ENCODE data around the gene SOCS2. TPM values are rescaled to one million over a fixed set of nuclear protein-coding genes. Genes with fewer than 3 reads are reported as not detected.
"Not testable (repeated sequence)": the region's sequence is repeated elsewhere in the genome, so short reads cannot be mapped to it uniquely, and the experiment has no call there.

Gene SOCS2
- polyA plus RNA-seq, 2 of the 4 experiments (the other 2 are of a cell fraction): 21.8 to 22.2 TPM

GRCh38 chr12:93558685-93559084, 13.8 kb upstream of the SOCS2 start:
- H3K4me2 ChIP-seq; DNase-seq (ENCODE audit: low read depth in 1 of 2, low spot score in 1 of 2); H3K27ac ChIP-seq; H3K4me3 ChIP-seq; POLR2A ChIA-PET; FAIRE-seq; ATAC-seq: not testable (repeated sequence)
- 0 out of 2 replicates have a peak, but pooled peaks have one; percentile 22 for TF ChIP-seq HDAC2 (IDR thresholded peaks at IDR 0.05)
- Histone ChIP-seq H3K4me1 (peaks cover 12% of the 10 kb centered on the region), H3K9me3 (peaks cover 27% of the 10 kb centered on the region)
- CTCF ChIA-PET: interaction anchor here (0.6 to 4.0 kb wide), 3 partner anchors 9 to 543 kb away, joined by 3 to 21 read pairs (median 4); no protein-coding TSS in a partner anchor
- WGBS (ENCODE audit: missing lambda C conversion rate): 46% methylated on average over 1 of the region's 1 CpG

- ATAC-seq (peak; percentile 96 to 97), FAIRE-seq (peak; percentile 85), DNase-seq (ENCODE audit: low read depth in 1 of 2, low spot score in 1 of 2) (peak; percentile 76 to 89)
- Histone ChIP-seq H3K27ac (peak overlapping the region; percentile 63 to 77), H3K4me1 (peaks cover 27% of the 10 kb centered on the region), H3K4me2 (peak overlapping the region; percentile 65), H3K4me3 (no peak overlapping the region), H3K9me3 (peaks cover 16% of the 10 kb centered on the region)
- POLR2A ChIA-PET: interaction anchor here (0.6 to 2.2 kb wide), 3 partner anchors 61 to 222 kb away, joined by 4 to 6 read pairs (median 4); partner anchors contain the start of gene UBE2N
- no peak for TF ChIP-seq HEYL (CRISPR knock-in tag; IDR thresholded peaks at IDR 0.05)
- no peak for TF ChIP-seq ZFP36 (IDR thresholded peaks at IDR 0.05; ENCODE audit: borderline replicate concordance, partially characterized antibody)
- peak; percentile 69 for TF ChIP-seq JUNB (IDR thresholded peaks at IDR 0.05)
- TF ChIP-seq, protein P1, sequence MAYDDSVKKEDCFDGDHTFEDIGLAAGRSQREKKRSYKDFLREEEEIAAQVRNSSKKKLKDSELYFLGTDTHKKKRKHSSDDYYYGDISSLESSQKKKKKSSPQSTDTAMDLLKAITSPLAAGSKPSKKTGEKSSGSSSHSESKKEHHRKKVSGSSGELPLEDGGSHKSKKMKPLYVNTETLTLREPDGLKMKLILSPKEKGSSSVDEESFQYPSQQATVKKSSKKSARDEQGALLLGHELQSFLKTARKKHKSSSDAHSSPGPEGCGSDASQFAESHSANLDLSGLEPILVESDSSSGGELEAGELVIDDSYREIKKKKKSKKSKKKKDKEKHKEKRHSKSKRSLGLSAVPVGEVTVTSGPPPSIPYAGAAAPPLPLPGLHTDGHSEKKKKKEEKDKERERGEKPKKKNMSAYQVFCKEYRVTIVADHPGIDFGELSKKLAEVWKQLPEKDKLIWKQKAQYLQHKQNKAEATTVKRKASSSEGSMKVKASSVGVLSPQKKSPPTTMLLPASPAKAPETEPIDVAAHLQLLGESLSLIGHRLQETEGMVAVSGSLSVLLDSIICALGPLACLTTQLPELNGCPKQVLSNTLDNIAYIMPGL (CRISPR knock-in tag; IDR thresholded peaks at IDR 0.05; ENCODE audit: borderline replicate concordance): no peak
- TF ChIP-seq, protein P2, sequence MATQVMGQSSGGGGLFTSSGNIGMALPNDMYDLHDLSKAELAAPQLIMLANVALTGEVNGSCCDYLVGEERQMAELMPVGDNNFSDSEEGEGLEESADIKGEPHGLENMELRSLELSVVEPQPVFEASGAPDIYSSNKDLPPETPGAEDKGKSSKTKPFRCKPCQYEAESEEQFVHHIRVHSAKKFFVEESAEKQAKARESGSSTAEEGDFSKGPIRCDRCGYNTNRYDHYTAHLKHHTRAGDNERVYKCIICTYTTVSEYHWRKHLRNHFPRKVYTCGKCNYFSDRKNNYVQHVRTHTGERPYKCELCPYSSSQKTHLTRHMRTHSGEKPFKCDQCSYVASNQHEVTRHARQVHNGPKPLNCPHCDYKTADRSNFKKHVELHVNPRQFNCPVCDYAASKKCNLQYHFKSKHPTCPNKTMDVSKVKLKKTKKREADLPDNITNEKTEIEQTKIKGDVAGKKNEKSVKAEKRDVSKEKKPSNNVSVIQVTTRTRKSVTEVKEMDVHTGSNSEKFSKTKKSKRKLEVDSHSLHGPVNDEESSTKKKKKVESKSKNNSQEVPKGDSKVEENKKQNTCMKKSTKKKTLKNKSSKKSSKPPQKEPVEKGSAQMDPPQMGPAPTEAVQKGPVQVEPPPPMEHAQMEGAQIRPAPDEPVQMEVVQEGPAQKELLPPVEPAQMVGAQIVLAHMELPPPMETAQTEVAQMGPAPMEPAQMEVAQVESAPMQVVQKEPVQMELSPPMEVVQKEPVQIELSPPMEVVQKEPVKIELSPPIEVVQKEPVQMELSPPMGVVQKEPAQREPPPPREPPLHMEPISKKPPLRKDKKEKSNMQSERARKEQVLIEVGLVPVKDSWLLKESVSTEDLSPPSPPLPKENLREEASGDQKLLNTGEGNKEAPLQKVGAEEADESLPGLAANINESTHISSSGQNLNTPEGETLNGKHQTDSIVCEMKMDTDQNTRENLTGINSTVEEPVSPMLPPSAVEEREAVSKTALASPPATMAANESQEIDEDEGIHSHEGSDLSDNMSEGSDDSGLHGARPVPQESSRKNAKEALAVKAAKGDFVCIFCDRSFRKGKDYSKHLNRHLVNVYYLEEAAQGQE (IDR thresholded peaks at IDR 0.05): no peak
- peak; percentile 33; the same call in 1 of the 2 replicates for TF ChIP-seq FOSL2 (IDR thresholded peaks at IDR 0.05)
- TF ChIP-seq FOSL2 (CRISPR knock-in tag; IDR thresholded peaks at IDR 0.05): peak; percentile 82
- no peak for TF ChIP-seq CBX2 (IDR thresholded peaks at IDR 0.05; ENCODE audit: borderline replicate concordance, low read depth)
- TF ChIP-seq NR3C1 (IDR thresholded peaks at IDR 0.05): no peak
- TF ChIP-seq, protein P3, sequence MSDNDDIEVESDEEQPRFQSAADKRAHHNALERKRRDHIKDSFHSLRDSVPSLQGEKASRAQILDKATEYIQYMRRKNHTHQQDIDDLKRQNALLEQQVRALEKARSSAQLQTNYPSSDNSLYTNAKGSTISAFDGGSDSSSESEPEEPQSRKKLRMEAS (IDR thresholded peaks at IDR 0.05): peak; percentile 64
- TF ChIP-seq MAFK (IDR thresholded peaks at IDR 0.05; ENCODE audit: partially characterized antibody): peak; percentile 47
- peak; percentile 48 to 73; a peak in 2 of 5 replicates for TF ChIP-seq EP300 (IDR thresholded peaks at IDR 0.05)
- TF ChIP-seq CEBPB (IDR thresholded peaks at IDR 0.05): peak; percentile 23 to 72; a peak in 2 of 4 replicates
- peak; percentile 32; the same call in 1 of the 2 replicates for TF ChIP-seq PBX3 (IDR thresholded peaks at IDR 0.05)
- peak; percentile 42 to 76; a peak in 3 of 5 replicates for TF ChIP-seq JUN (IDR thresholded peaks at IDR 0.05)
- peak; percentile 39; the same call in 2 of the 3 replicates for TF ChIP-seq SMC3 (IDR thresholded peaks at IDR 0.05)
- TF ChIP-seq ESRRA (IDR thresholded peaks at IDR 0.05; ENCODE audit: borderline replicate concordance, low read length): peak; percentile 58; the same call in 1 of the 2 replicates
- TF ChIP-seq RARB (CRISPR knock-in tag; IDR thresholded peaks at IDR 0.05): peak; percentile 80; the same call in 1 of the 2 replicates
- TF ChIP-seq GATA3 (IDR thresholded peaks at IDR 0.05; ENCODE audit: borderline replicate concordance): peak; percentile 82
- peak; percentile 53 for TF ChIP-seq CTCF (IDR thresholded peaks at IDR 0.05)
- TF ChIP-seq RAD21 (conservative IDR thresholded peaks at IDR 0.05 in 1 of 2, IDR thresholded peaks at IDR 0.05 in 1 of 2): peak; percentile 52 to 70
- CTCF ChIA-PET: interaction anchor here (0.6 to 12.6 kb wide), 18 partner anchors 9 to 538 kb away, joined by 3 to 91 read pairs (median 4); no protein-coding TSS in a partner anchor
- 2% methylated on average over 6 of the region's 6 CpGs for WGBS (ENCODE audit: missing lambda C conversion rate)
Measured at GRCh38 chr12:93563807-93564538, 8.5 kb upstream of the SOCS2 start.
